NCI-H345 treated with DMSO at 0.1 percent for 48 hours (cell line): Measurements from ENCODE around the gene RALGPS1.
A peak's percentile ranks its signal among the peaks of the same experiment; 100 is the strongest.
"Not testable (repeated sequence)": the region's sequence is repeated elsewhere in the genome, so short reads cannot be mapped to it uniquely, and the experiment has no call there.

ENCODE experiments used
- DNase-seq: peaks from one replicate; lab custom pipeline; 2025; ENCODE audit not compliant: unreplicated experiment; lab: John Stamatoyannopoulos, UW

The RALGPS1 gene

DNA sequence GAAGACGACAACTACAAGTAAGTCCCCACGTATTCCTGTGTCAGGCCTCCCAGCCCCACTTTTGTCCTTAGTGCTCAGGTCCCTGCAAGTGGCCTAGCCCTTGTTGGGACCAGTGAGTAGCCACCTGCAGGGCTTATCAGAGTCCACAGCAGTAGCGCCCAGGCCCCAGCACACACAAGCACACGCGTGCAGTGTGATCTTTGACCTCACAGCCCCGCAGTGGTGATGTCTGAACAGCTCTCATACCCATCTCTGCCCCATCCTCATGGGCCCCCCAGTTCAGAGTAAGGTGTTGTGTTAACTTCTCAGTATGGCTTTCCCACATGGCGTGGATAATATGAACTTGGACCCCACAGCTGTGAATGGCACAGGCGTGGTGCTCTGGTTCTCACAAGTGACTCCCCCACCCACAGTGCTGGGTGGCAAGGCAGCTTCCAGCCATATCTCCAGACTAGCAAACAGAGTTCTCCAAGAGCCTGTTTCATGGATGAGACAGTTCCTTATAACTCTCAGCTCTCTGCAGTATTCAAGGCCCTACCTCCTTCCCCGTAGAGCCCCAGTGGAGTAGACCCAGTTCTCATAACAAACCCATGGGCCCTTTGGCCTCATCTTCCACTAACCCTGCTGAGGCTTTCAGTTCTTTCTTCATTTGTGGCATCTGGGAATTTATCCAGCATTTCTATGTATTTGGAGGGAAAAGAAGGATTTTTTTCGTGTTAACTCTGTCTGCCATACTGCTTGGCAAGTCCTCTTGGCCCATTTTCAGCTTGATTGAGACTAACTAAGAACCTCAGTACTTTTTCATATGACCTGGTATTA, 254.4 kb downstream of the RALGPS1 start:
- no peak for DNase-seq

DNA sequence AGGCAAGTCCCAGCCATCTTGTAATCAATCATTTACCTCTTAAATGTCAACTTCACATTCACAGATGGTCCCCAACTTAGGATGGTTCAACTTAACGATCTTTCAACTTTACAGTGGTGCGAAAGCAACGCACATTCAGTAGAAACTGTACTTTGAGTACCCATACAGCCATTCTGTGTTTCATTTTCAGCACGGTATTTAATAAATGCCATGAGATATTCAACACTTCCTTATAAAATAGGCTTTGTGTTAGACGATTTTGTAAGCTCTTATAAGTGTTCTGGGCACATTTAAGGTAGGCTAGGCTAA, 254.9 kb downstream of the RALGPS1 start:
- no peak for DNase-seq

DNA sequence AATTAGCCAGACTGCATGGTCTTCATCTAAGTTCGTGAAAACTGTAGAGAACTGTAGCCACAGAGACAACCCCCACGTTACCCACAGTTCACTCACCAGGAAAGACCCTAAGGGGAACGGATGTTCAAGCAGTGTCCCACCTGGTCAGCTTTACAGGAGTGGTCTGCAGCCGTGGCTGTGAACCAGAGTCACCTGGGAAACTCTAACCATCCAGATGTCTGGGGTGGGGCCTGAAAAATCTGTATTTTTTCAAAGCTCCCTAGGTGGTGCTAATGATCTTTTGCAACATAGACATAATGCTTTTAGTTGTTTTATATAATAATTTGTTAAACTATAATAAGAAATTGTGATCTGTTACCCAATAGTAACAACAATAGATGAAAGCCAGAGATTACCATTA, 255.5 kb downstream of the RALGPS1 start:
- DNase-seq, result no peak

DNA sequence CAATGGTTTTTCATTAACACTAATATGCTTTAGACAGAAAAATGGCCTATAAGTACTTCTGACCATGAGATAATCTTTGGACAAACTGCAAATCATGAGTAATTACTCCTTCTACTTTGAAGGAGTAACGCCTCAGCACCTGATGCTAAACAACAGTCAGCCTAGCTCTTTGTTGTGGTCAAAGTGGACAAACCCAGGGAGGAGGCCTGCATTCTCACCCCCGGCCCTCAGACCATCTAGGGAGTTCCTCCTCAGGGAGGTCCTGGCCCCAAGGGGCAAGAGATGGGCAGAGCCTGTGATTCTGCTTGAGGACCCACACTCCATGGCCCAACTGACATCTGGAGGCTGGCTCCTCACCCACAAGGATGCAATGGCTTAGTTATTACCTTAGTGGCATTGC, 256.1 kb downstream of the RALGPS1 start:
- no peak for DNase-seq

DNA sequence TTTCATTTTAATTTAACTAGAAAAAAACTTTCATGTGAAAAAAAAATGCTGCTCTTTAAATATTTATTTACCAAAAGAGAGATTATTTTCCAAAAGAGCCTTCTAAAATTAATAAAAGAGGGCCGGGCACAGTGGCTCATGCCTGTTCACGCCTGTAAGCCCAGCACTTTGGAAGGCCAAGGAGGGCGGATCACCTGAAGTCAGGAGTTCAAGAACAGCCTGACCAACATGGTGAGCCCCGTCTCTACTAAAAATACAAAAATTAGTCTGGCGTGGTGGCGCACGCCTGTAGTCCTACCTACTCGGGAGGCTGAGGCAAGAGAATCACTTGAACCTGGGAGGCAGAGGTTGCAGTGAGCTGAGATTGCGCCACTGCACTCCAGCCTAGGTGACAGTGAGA, 256.8 kb downstream of the RALGPS1 start:
- not testable (repeated sequence) for DNase-seq

DNA sequence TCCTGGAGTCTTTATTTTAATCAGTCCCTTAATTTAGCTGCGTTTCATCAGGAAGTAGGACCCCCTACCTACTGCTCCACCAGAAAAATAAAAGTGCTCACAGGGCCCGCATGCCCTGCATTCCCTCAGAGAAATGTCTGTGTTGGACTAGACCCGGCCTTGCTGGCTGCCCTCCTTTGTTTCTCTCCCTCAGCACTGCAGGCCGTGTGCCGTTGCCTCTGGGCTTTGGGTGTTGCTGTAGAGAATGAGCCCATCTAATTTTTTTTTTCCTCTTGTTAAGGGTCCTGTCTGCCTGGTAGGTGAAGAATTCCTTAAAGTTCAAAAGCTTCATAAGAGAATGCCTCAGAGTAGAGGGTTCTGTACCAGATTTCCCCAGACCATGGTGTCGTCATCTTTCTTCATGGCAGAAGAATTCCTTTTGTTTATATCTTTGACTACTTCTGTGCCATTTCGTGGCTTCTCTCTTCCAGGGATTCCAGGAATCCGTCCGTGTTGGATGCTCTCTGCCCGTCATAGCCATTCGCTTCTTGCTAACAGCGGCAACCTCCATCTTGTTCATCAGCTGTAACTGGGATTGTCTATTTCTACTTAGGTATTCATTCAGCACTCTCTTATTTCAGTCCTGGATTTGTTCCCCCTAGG, 257.6 kb downstream of the RALGPS1 start:
- DNase-seq, result no peak

DNA sequence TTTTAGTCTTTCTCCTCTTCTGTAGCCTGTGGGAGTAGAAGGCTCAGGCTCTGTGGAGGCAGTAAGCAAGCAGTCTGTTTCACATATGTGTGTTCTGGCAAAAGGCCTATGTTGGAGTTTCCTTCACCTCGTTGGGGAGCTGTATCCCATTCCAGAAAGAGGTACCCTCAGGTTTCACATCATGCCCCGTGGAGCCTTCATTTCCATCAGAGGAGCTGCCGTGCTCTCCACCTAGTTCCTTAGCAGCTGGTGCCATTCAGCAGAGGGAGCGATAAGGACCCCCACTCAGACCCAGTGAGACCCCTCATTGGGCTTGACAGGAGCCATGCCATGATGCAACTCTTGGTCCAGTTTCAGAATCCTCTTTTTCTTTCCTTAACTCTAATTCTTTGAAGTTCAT, 258.5 kb downstream of the RALGPS1 start:
- no peak for DNase-seq

DNA sequence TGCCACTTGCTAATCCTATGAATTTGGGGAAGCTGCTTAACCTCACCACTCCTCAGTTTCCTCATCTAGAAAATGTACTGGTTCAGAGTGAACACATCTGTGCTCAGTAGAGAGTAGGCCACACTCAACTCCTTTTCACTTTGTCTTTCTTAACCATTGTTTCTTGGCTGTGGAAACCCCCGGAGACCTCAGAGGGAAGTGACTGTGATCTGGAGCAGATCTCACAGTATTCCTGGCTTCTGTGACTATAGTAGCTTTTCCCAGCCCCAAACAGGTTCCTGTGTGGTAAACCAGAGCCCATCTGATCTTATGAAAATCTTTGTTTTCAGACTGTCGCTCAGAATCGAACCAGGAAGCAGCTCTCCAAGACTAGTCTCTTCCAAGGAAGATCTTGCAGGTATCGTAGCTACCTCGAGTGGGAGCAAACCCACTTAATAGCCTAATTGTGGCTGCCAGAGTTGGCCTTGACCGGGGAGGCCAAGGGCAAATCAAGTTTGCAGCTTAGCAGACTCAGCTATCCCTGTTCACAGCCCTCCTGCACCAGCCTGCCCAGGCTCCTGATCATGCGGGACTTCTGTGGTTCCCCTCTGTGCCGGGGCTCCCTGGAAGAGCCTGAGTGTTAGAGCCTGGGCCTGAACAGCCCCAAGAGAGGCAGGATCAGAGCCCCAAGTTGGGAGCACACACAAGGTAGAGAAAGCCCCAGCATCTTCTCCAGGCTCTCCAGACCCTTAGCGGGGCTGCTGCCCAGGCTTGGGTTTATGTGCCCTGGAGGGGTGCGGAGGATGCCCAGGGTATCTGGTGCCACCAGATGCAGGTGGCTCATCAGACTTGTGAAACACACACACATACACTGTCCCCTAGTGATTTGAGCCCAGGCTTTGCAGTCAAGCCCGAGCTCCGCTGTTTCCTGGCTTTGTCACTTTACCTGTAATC, 260.1 kb downstream of the RALGPS1 start:
- DNase-seq, result no peak

DNA sequence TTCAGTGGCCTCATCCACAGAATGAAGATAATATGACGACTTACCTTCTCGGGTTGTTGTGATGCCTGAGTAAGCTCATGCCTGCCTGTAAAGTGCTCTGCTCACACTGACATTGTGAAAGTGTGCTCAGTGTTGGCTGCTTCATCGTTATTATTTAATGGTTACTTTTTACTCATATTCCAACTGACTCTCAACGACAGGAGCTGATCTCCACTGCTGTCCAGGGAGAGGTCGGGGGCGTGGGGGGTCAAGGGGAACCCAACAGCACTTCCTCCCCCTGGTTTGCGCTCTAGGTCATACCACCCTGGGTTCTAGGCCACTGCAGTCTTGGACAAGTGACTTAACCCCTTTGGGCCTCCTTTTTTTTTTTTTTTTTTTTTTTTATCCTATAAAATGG, 260.7 kb downstream of the RALGPS1 start:
- DNase-seq, result no peak

DNA sequence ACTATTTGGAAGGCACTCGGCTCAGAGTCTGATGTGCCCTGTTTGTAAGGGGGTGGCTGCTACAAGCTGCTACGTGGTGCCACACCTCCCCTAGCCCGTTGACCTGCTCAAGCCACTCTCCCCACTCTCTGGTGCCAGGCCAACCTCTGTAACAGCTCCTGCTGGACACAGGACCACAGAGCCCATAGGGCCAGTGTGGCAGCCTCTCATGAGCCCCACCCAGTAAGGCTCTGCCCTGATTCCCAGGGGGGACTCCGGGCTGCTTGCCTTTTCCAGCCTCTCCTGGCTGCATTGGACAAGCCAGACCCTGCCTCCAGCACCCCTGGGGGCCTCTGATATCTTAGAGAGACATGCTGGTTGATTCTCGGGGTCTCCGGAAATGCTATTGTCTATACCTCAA, 261.2 kb downstream of the RALGPS1 start:
- DNase-seq, result no peak

DNA sequence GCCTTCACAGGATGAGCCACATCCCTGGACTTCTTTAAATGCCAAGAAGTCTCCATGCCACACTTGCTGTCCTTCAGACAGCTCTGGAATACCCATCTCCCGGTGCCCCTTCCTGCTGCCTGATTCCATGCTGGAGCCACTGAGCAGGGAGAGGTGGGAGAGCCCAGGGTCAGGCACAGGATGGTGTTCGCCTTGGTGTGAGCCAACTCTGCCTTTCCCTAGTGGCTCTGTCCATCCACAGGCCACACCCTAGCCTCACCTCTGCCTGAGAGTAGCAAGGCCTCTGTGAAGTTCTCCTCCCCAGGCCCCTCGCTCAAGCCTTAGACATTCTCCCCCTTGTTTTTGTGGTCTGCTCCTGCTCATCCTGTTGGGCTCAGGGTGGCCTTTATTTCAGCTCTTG, 262.0 kb downstream of the RALGPS1 start:
- DNase-seq, result no peak

DNA sequence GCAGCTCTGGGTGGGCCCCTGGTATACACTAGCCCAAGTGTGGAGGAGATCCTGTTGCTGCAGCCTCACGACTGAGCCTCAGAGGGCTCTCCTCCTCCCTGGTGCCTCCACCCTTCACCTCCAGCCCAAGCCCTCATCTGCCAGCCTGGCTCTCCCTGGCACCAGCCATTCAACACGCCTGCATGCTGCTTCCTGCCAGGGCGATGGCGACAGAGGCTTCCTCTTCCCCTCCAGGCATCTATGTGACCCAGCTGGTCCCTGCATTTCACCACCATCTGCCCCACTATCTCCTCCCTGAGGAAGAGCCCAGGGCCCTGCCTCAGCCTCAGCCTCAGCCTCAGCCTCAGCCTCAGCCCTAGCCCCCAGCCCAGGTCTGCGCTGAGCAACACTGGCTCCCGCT, 262.6 kb downstream of the RALGPS1 start:
- no peak for DNase-seq

DNA sequence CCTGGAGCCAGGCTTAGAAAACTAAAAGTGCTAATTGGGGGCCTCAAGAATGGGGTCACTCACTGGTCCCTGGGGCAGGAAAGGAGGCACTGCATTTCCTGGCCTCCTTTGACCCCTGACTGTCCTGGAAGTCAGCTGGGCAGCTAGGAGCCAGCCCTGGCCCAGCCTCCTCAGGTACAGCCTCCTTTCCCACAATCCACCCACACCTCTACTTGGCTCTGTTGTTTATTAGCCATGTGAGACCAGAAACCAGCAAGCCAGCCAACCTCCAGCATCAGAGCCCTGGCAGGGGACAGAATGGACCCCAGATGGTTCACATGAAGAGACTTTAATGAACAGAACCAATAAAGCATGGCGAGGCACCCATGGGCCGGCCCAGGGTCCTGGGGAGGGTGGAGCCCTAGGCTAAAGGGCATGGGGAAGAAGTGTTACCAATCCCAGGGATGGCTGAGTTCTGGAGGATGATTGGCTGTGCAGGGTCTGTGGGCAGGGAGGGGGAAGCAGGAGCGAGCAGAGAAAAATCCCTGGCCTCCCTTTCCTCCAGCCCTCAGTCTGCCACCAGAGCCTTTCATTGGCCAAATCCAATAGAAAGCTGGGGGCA, 263.2 kb downstream of the RALGPS1 start:
- no peak for DNase-seq

DNA sequence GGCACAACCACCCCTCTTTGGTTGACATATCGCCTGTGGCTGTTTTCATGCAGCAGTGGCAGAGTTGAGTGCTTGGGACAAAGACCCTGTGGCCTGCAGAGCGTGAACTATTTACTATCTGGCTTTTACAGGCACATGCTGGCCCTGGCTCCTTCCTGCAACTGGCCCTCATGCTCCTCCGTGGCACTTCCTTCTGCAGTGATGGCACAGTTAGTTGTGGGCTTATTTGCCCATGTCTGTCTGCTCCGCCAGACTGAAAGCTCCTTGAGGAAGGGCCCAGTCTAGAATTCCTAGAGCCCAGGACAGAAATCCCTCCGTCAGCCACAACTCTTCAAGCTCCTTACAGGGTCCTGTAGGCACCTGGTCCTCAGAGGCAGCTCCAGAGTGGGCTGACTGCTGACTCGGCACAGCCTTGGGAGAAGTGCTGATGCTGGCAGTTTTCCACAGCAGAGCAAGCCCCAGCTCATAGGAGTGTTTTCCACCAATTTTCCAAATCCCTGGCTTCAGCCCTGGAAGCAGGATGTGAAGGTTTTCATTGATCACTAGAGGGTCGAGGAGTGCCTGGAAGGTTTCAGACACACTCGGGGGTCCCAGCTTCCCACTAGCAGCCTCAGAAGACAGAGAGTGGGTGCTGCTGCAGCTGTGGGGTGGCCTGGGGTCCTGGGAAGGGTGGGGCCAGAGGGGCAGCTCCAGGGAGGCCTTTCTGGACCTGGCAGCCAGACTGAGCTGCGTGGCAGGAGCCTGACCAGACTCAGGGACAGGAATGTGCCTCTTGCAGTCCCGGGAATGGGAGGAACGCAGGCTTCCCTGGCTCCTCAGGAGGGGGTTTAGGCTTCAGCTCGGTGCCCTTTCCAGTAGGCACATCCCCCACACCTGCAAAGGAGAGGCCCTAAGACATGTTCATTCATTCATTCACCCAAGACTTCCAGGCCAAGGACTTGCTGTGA, 264.4 kb downstream of the RALGPS1 start:
- no peak for DNase-seq

DNA sequence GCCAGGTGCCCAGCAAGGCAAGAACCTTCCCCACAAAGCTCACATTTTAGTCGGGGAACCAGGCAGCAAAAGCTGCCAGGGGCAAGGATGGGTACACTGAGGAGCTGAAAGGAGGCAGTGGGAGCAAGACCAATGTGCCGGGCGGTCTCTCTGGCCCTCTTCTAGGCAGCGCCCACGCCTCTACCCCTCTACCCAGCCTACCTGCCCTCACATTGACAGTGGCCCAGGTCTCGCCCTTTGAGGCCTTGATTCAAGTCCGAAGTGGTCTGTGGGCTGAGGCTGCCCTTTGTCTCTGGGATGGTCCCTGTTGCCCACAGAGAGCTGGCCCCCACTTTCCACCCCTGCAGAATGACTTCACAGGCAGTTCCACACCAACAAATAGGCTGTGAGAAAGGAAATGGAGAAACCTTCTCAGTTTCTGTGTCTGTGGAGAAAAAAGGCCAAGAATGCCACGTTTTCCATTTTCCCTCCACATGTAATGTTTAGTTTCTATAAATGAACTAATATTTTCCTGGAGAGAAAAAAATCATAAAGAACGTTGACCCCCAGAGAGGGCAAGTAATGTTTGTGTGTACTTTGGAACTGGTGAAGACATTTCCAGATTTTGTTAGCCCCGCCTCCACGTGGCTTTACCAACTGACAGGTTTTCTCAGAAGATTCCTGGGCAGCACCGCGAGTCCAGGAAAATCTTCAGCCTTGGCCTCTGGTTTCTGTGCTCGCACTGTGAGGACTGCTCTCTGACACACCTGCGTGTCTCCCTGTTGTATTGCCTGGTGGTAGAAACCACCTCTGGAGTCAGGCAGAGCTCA, 265.3 kb downstream of the RALGPS1 start:
- no peak for DNase-seq

DNA sequence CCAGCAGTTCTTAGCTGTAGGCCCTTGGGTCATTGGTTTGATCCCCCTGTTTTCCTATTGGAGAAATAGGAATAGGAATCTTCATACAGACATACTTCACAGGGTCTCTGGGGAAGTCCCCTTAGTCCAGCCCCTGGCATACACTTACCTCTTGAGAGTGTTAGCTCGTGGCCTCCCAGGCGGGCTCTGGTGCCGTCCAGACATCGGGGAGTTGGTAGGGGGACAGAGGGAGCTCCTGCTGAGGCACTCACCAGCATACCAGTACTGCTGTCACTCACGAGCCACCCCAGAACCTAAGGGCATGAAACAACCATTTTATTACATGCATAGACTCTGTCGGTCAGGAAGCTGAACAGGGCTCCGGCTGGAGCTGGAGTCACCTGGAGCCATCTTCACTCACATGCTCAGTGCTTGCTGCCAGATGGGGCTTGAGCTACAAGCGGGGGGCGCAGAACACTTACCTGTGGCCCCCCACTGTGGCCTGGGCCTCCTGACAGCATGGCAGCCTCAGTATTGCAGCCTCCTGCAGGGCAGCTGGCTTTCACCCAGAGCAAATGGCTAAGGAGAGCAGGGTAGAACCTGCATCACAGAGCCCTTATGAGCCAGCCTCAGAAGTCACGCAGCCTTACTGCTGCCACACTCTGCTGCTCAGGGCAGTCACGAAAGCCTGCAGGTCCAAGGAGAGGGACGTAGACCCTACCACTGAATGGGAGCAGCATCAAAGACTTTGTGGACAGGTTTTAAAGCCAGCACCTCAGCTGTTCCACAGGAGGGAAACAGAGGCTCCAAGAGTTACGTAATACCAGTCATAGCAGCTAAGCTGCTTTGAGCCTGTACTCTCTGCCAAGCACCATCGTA, 266.1 kb downstream of the RALGPS1 start:
- peak; percentile 19 for DNase-seq

DNA sequence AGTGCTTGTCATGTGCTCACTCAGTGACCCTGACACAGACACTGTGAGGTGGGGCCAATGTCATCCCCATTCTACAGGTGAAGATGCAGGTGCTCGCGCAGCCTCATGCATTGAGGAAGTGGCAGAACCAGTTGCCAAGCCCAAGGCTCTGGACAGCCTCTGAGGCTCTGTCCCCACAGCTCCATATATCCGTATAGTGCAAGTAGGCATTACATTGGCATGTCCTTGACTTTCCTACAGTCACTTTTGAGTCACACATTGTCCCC, 266.7 kb downstream of the RALGPS1 start:
- no peak for DNase-seq

DNA sequence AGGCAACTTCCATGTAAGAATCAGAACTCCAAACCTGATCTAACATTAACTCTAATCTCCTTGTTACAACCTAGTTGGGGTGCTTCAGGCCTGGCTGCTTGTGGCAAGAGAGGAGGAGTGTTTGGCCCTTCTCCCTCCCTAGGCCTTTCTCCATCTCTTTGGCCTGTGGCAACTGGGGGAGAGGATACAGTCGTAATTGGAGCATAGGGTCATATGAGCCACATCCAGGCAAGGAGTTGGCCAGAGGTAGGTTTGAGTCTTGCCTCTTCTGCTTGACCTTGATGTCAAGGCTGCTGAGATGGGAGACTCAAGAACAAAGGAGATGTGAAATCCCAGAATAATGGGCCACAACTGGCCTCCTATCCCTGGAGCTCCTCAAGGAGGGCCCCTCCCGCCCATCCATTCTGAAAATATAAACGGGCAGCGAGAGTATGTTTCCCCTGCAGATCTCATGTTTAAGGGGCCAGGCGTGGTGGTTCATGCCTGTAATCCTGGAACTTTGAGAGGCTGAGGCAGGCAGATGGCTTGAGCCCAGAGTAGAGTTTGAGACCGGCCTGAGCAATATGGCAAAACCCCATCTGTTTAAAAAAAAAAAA, 267.1 kb downstream of the RALGPS1 start:
- no peak for DNase-seq
